ENCODE results near the gene GSE1.
A peak's percentile ranks its signal among the peaks of the same experiment; 100 is the strongest.

GSE1 gene

GRCh38 chr16:85570735-85571562 lies 42.2 kb upstream of the GSE1 start:
- peak; percentile 86 for DNase-seq (ENCODE audit: low spot score)

GRCh38 chr16:85571563-85571812 lies 41.6 kb upstream of the GSE1 start:
- DNase-seq (ENCODE audit: low spot score) = no peak
- no peak for TF ChIP-seq CTCF (IDR thresholded peaks at IDR 0.05; ENCODE audit: extremely low read depth, missing control alignments)

More at GRCh38 chr16:85570735-85571562, 42.2 kb upstream of the GSE1 start:
- TF ChIP-seq CTCF (IDR thresholded peaks at IDR 0.05; ENCODE audit: extremely low read depth, missing control alignments) = no peak

GRCh38 chr16:85571813-85572619 lies 41.1 kb upstream of the GSE1 start:
- DNase-seq (ENCODE audit: low spot score) = peak; percentile 73

GRCh38 chr16:85573045-85573695 lies 40.0 kb upstream of the GSE1 start:
- TF ChIP-seq CTCF (IDR thresholded peaks at IDR 0.05; ENCODE audit: extremely low read depth, missing control alignments) = no peak
- no peak for DNase-seq (ENCODE audit: low spot score)

More at GRCh38 chr16:85571813-85572619, 41.1 kb upstream of the GSE1 start:
- TF ChIP-seq CTCF (IDR thresholded peaks at IDR 0.05; ENCODE audit: extremely low read depth, missing control alignments) = no peak

- DNase-seq (ENCODE audit: low spot score) = no peak
- TF ChIP-seq CTCF (IDR thresholded peaks at IDR 0.05; ENCODE audit: extremely low read depth, missing control alignments) = no peak
Observed at GRCh38 chr16:85573696-85574641, 39.2 kb upstream of the GSE1 start.

- no peak for TF ChIP-seq CTCF (IDR thresholded peaks at IDR 0.05; ENCODE audit: extremely low read depth, missing control alignments)
- DNase-seq (ENCODE audit: low spot score) = no peak
Observed at GRCh38 chr16:85574672-85575475, 38.2 kb upstream of the GSE1 start.
